ENCODE results near the gene HS3ST2.

The HS3ST2 gene

GRCh38 chr16:22933173-22933572, 119.2 kb downstream of the HS3ST2 start:
- H3K14ac ChIP-seq (ENCODE audit: low read length): no peak overlapping the region
- no peak overlapping the region for H2BK5ac ChIP-seq (ENCODE audit: low read length)
- no peak overlapping the region for H3K9ac ChIP-seq (ENCODE audit: low read depth, low read length, poor library complexity)
- no peak overlapping the region for H3K4me3 ChIP-seq (ENCODE audit: low read length in 2 of 2)
- H4K91ac ChIP-seq (ENCODE audit: low read depth, low read length, poor library complexity): no peak overlapping the region
- no peak for DNase-seq (ENCODE audit: low spot score)
- H2BK120ac ChIP-seq (ENCODE audit: low read depth, low read length): no peak overlapping the region
- no peaks in the 10 kb centered on the region for H3K4me1 ChIP-seq (ENCODE audit: control insufficient read depth in 2 of 2, insufficient read depth in 1 of 2, low read depth in 1 of 2, low read length in 2 of 2)
- H3K36me3 ChIP-seq (replicated peaks in 1 of 2; ENCODE audit: control insufficient read depth in 2 of 2, insufficient read depth in 2 of 2, low read length in 2 of 2): no peaks in the 10 kb centered on the region
- H3K18ac ChIP-seq (ENCODE audit: low read length): no peak overlapping the region
- H3K79me1 ChIP-seq (ENCODE audit: low read depth, low read length): no peaks in the 10 kb centered on the region
- H3K27me3 ChIP-seq (ENCODE audit: control insufficient read depth in 3 of 3, insufficient read depth in 3 of 3, low read depth in 1 of 3, low read length in 3 of 3): no peaks in the 10 kb centered on the region
- H3K4ac ChIP-seq (ENCODE audit: low read length): no peak overlapping the region
- no peak overlapping the region for H3K23ac ChIP-seq (ENCODE audit: low read depth, low read length, poor library complexity)
- H2AFZ ChIP-seq (ENCODE audit: low read length): no peak overlapping the region
- no peak overlapping the region for H2AK5ac ChIP-seq (ENCODE audit: low read depth, low read length)
- H3K4me2 ChIP-seq (ENCODE audit: insufficient read depth, low read length, poor library complexity, severe bottlenecking): no peak overlapping the region
- H3K9me3 ChIP-seq (replicated peaks in 1 of 2; ENCODE audit: control insufficient read depth in 2 of 2, insufficient read depth in 1 of 2, low read depth in 1 of 2, low read length in 2 of 2): peaks cover 0 to 2% of the 10 kb centered on the region in 2 donors
- no peak overlapping the region for H3K27ac ChIP-seq (replicated peaks; ENCODE audit: low read length)
- no peak overlapping the region for H4K8ac ChIP-seq (ENCODE audit: low read depth, low read length)
- H2BK15ac ChIP-seq (ENCODE audit: low read length): no peak overlapping the region
- no CpG with 5 or more reads among the region's 2 CpGs for WGBS, 2 donors (ENCODE audit: extremely low coverage in 2 of 2, insufficient read length in 2 of 2, insufficient replicate concordance in 1 of 2)
- no peak overlapping the region for H2BK12ac ChIP-seq (ENCODE audit: low read length)

DNA sequence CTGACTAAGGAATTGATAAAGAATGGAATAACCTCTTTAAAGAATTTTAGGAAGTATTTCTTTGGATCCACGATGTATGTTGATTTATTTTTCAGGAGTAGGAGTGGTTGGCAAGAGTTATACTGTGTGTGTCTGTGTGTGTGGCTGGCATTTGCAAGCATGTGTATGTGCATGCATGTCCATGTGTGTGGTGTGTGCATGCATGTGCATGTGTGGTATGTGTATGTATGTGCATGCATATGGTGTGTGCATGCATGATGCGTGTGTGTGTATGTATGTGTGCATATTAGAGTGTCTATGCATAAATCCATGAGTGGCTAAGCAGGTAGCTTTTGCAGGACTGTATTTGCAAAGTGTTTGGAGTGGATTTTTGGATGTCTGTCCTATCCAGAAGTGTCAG, 120.8 kb downstream of the HS3ST2 start:
- H2BK5ac ChIP-seq (ENCODE audit: low read length): no peak overlapping the region
- no peak overlapping the region for H2AFZ ChIP-seq (ENCODE audit: low read length)
- no peak overlapping the region for H2BK120ac ChIP-seq (ENCODE audit: low read depth, low read length)
- H3K18ac ChIP-seq (ENCODE audit: low read length): no peak overlapping the region
- H3K27me3 ChIP-seq (ENCODE audit: control insufficient read depth in 3 of 3, insufficient read depth in 3 of 3, low read depth in 1 of 3, low read length in 3 of 3): no peaks in the 10 kb centered on the region
- no peak overlapping the region for H4K8ac ChIP-seq (ENCODE audit: low read depth, low read length)
- no peak overlapping the region for H2AK5ac ChIP-seq (ENCODE audit: low read depth, low read length)
- H3K27ac ChIP-seq (replicated peaks; ENCODE audit: low read length): no peak overlapping the region
- H3K4me1 ChIP-seq (ENCODE audit: control insufficient read depth in 2 of 2, insufficient read depth in 1 of 2, low read depth in 1 of 2, low read length in 2 of 2): no peaks in the 10 kb centered on the region
- H3K4me2 ChIP-seq (ENCODE audit: insufficient read depth, low read length, poor library complexity, severe bottlenecking): no peak overlapping the region
- H3K9me3 ChIP-seq (replicated peaks in 1 of 2; ENCODE audit: control insufficient read depth in 2 of 2, insufficient read depth in 1 of 2, low read depth in 1 of 2, low read length in 2 of 2): peaks cover 0 to 2% of the 10 kb centered on the region in 2 donors
- H2BK15ac ChIP-seq (ENCODE audit: low read length): no peak overlapping the region
- H3K36me3 ChIP-seq (replicated peaks in 1 of 2; ENCODE audit: control insufficient read depth in 2 of 2, insufficient read depth in 2 of 2, low read length in 2 of 2): no peaks in the 10 kb centered on the region
- H3K9ac ChIP-seq (ENCODE audit: low read depth, low read length, poor library complexity): peak overlapping the region; percentile 46
- H3K4ac ChIP-seq (ENCODE audit: low read length): no peak overlapping the region
- no peak overlapping the region for H4K91ac ChIP-seq (ENCODE audit: low read depth, low read length, poor library complexity)
- peak overlapping the region in 1 of 2 donors; percentile 60 for H3K4me3 ChIP-seq (ENCODE audit: low read length in 2 of 2)
- H3K79me1 ChIP-seq (ENCODE audit: low read depth, low read length): no peaks in the 10 kb centered on the region
- no peak overlapping the region for H3K23ac ChIP-seq (ENCODE audit: low read depth, low read length, poor library complexity)
- no peak overlapping the region for H3K14ac ChIP-seq (ENCODE audit: low read length)
- H2BK12ac ChIP-seq (ENCODE audit: low read length): no peak overlapping the region
- WGBS, 2 donors (ENCODE audit: extremely low coverage in 2 of 2, insufficient read length in 2 of 2, insufficient replicate concordance in 1 of 2): no CpG with 5 or more reads among the region's 2 CpGs
- DNase-seq (ENCODE audit: low spot score): no peak

DNA sequence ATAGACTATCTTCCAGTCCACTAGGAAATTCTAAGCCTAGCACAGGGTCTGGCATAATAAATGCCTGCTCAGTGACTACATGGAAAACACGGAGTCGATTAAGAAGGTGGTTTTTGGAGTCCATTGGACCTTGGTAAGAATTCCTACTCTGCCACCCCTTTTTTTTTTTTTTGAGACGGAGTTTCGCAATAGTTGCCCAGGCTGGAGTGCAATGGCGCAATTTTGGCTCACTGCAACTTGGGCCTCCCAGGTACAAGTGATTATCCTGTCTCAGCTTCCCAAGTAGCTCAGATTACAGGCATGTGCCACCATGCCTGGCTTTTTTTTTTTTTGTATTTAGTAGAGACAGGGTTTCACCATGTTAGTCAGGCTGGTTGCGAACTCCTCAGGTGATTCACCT, 123.2 kb downstream of the HS3ST2 start:
- Histone ChIP-seq H3K4ac (ENCODE audit: low read length) (no peak overlapping the region), H3K36me3 (replicated peaks in 1 of 2; ENCODE audit: control insufficient read depth in 2 of 2, insufficient read depth in 2 of 2, low read length in 2 of 2) (no peaks in the 10 kb centered on the region), H3K79me1 (ENCODE audit: low read depth, low read length) (no peaks in the 10 kb centered on the region), H3K9me3 (replicated peaks in 1 of 2; ENCODE audit: control insufficient read depth in 2 of 2, insufficient read depth in 1 of 2, low read depth in 1 of 2, low read length in 2 of 2) (peaks cover 0 to 2% of the 10 kb centered on the region in 2 donors), H2AFZ (ENCODE audit: low read length) (no peak overlapping the region), H3K14ac (ENCODE audit: low read length) (no peak overlapping the region), H2BK5ac (ENCODE audit: low read length) (no peak overlapping the region), H3K4me1 (ENCODE audit: control insufficient read depth in 2 of 2, insufficient read depth in 1 of 2, low read depth in 1 of 2, low read length in 2 of 2) (no peaks in the 10 kb centered on the region), H3K23ac (ENCODE audit: low read depth, low read length, poor library complexity) (no peak overlapping the region), H2BK120ac (ENCODE audit: low read depth, low read length) (no peak overlapping the region), H3K27ac (replicated peaks; ENCODE audit: low read length) (no peak overlapping the region), H3K9ac (ENCODE audit: low read depth, low read length, poor library complexity) (no peak overlapping the region), H4K91ac (ENCODE audit: low read depth, low read length, poor library complexity) (no peak overlapping the region), H3K4me3 (ENCODE audit: low read length in 2 of 2) (no peak overlapping the region), H3K18ac (ENCODE audit: low read length) (no peak overlapping the region), H2BK15ac (ENCODE audit: low read length) (no peak overlapping the region), H3K4me2 (ENCODE audit: insufficient read depth, low read length, poor library complexity, severe bottlenecking) (no peak overlapping the region), H2BK12ac (ENCODE audit: low read length) (no peak overlapping the region), H3K27me3 (ENCODE audit: control insufficient read depth in 3 of 3, insufficient read depth in 3 of 3, low read depth in 1 of 3, low read length in 3 of 3) (no peaks in the 10 kb centered on the region), H2AK5ac (ENCODE audit: low read depth, low read length) (no peak overlapping the region), H4K8ac (ENCODE audit: low read depth, low read length) (no peak overlapping the region)
- no CpG with 5 or more reads among the region's 6 CpGs for WGBS, 2 donors (ENCODE audit: extremely low coverage in 2 of 2, insufficient read length in 2 of 2, insufficient replicate concordance in 1 of 2)
- DNase-seq (ENCODE audit: low spot score): no peak

DNA sequence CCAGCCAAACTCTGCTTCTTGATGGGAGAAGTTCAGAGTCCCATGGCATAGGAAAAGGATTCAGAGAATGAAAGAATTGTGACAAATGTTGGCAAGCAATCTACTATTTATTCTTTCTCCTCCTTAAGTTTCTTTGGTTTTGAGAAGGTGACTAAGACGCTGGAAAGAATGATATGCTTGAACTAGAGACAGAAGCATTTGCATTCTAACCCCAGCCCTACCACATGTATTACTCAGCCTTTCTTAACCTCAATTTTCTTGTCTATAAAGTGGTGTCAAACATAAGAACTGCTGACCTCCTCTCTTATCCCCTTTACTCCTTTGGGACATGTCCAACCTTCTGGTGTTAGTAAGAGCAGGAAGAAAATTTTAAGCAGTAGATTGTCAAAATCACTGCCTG, 124.7 kb downstream of the HS3ST2 start:
- H2BK15ac ChIP-seq (ENCODE audit: low read length): no peak overlapping the region
- H3K27ac ChIP-seq (replicated peaks; ENCODE audit: low read length): no peak overlapping the region
- peaks cover 0 to 2% of the 10 kb centered on the region in 2 donors for H3K9me3 ChIP-seq (replicated peaks in 1 of 2; ENCODE audit: control insufficient read depth in 2 of 2, insufficient read depth in 1 of 2, low read depth in 1 of 2, low read length in 2 of 2)
- no peak overlapping the region for H3K9ac ChIP-seq (ENCODE audit: low read depth, low read length, poor library complexity)
- no peaks in the 10 kb centered on the region for H3K79me1 ChIP-seq (ENCODE audit: low read depth, low read length)
- H3K4ac ChIP-seq (ENCODE audit: low read length): no peak overlapping the region
- no peak overlapping the region for H3K18ac ChIP-seq (ENCODE audit: low read length)
- H3K14ac ChIP-seq (ENCODE audit: low read length): no peak overlapping the region
- no peak overlapping the region for H2BK5ac ChIP-seq (ENCODE audit: low read length)
- H3K36me3 ChIP-seq (replicated peaks in 1 of 2; ENCODE audit: control insufficient read depth in 2 of 2, insufficient read depth in 2 of 2, low read length in 2 of 2): no peaks in the 10 kb centered on the region
- H3K4me3 ChIP-seq (ENCODE audit: low read length in 2 of 2): no peak overlapping the region
- H3K27me3 ChIP-seq (ENCODE audit: control insufficient read depth in 3 of 3, insufficient read depth in 3 of 3, low read depth in 1 of 3, low read length in 3 of 3): no peaks in the 10 kb centered on the region
- no peak overlapping the region for H2AFZ ChIP-seq (ENCODE audit: low read length)
- WGBS, 2 donors (ENCODE audit: extremely low coverage in 2 of 2, insufficient read length in 2 of 2, insufficient replicate concordance in 1 of 2): no CpG with 5 or more reads among the region's 1 CpG
- H2BK12ac ChIP-seq (ENCODE audit: low read length): no peak overlapping the region
- H3K23ac ChIP-seq (ENCODE audit: low read depth, low read length, poor library complexity): no peak overlapping the region
- H4K91ac ChIP-seq (ENCODE audit: low read depth, low read length, poor library complexity): no peak overlapping the region
- no peak overlapping the region for H3K4me2 ChIP-seq (ENCODE audit: insufficient read depth, low read length, poor library complexity, severe bottlenecking)
- H2AK5ac ChIP-seq (ENCODE audit: low read depth, low read length): no peak overlapping the region
- no peak overlapping the region for H2BK120ac ChIP-seq (ENCODE audit: low read depth, low read length)
- no peak for DNase-seq (ENCODE audit: low spot score)
- no peak overlapping the region for H4K8ac ChIP-seq (ENCODE audit: low read depth, low read length)
- H3K4me1 ChIP-seq (ENCODE audit: control insufficient read depth in 2 of 2, insufficient read depth in 1 of 2, low read depth in 1 of 2, low read length in 2 of 2): no peaks in the 10 kb centered on the region

Measured in neuronal stem cell (in vitro differentiated cells).